Stimulated activated CD8-positive, alpha-beta memory T cell treated with anti-CD3 and anti-CD28 coated beads, Interleukin-7, amount 100 ng/mL, for 1 hour (primary cell): Measurements from ENCODE around the gene INPP4A.

Experiments
- DNase-seq, 2 donors: peaks; one replicate each; pipeline ENCODE4 v3.0.0-alpha.2; 2020; ENCODE audit warnings: low read depth in 2 of 2

INPP4A gene

DNA sequence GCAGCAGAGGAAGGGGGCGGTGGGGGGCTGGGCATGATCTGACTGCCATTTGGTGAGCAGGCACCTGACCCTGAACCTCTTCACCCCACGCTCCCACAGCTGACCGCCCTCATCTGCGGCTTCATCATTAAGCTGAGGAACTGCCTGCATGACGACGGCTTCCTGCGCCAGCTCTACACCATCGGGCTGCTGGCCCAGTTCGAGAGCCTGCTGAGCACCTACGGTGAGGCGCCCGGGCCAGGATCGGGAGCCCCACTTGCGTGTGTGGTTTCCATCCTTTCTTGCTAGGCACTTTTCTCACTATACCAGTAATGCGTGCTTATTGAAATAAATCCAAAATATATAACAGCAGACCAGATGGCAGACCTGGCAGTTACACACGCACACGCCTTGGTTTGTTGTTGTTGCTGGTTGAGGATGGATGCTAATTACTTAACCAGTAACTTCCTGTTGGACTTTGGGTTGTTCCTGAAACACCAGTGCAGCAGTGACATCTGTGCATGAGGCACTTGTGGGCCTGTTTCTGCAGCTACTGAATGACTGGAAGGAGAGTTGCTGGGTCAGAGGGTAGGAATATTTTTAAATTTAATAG, 120.0 kb downstream of the INPP4A start:
- DNase-seq = no peak

DNA sequence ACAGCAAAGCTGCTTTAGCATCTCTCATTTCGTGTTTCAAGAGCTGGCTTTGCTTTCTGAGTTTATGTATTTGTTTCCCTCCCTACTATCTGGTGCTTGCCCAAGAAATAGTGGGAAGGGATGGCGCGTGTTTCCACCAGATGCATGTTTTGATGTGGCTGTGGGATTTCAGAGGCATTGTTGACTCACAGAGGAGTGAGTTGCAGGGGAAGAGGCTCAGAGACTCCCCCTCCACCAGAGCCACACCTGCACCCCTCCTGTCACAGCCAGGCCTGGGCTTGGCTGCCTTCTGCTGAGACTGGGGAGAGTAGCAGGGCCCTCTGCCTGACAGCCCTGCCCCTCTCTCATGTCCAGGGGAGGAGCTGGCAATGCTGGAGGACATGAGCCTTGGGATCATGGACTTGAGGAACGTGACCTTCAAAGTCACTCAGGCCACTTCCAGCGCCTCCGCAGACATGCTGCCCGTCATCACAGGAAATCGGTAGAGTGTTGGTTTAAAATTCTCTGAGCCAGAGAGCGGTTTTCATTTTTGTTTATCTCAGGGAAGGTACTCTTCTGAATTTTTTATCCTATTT, 120.7 kb downstream of the INPP4A start:
- no peak for DNase-seq

- DNase-seq = no peak
Measured at GRCh38 chr2:98565941-98566340, 121.3 kb downstream of the INPP4A start.

DNA sequence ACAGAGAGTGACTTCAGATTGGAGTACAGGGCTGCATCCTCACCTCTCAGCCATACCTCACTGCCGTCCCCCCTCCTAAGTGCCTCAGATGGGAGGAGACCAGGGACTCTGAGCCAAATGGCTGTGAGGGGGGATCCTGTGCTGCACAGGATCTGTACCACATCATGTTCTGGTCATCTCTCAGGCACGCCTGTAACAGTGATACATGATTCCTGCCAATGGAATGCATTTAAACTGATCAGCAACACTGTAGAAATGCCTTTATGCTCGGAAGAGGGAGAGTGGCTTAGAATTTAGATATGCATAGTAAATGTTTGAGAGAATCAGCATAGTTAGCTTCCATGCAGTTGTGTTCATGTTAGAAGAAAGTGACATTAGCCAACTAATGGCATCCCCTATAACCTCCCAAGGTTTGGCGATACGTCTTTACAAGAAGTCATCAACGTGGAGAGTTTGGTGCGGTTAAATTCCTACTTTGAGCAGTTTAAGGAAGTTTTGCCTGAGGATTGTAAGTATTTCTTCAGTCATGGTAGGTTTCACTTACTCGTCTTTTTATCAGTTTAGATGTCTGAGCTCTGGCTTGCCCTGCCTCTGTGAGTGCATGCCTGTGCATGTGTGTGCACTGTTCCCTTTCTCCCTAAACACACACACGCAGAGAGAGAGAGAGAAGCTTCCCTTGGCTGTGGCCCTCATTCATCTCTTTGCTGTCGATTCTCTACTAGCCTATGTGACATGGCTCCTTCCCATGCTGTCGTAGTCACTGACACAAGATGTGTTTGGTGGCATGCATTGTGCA, 123.7 kb downstream of the INPP4A start:
- DNase-seq = no peak

GRCh38 chr2:98569197-98569793, 124.6 kb downstream of the INPP4A start:
- DNase-seq = peak; percentile 34 to 58

- DNase-seq = no peak
Measured at GRCh38 chr2:98569915-98570314, 125.3 kb downstream of the INPP4A start.

DNA sequence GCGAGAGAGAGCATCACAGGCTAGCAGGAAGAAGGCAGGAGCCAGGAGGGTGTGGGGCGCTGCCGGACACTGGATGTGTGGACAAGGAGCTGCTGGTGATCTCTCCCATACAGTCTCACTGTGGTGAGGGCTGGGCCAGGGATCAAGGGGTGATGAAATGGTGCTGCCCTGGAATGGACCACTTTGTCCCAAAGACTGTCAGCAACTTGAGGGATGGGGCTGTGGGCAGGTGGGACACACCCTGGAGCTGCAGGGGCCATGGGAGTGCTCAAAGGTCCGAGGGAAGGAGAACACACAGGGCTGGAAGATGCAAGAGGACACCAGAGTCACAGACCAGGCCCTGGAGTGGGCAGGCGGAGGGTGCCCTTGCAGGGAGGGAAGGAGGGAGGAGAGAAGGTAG, 125.7 kb downstream of the INPP4A start:
- DNase-seq = no peak

GRCh38 chr2:98571121-98571701, 126.6 kb downstream of the INPP4A start:
- no peak for DNase-seq

GRCh38 chr2:98571796-98572195, 127.1 kb downstream of the INPP4A start:
- DNase-seq = no peak

DNA sequence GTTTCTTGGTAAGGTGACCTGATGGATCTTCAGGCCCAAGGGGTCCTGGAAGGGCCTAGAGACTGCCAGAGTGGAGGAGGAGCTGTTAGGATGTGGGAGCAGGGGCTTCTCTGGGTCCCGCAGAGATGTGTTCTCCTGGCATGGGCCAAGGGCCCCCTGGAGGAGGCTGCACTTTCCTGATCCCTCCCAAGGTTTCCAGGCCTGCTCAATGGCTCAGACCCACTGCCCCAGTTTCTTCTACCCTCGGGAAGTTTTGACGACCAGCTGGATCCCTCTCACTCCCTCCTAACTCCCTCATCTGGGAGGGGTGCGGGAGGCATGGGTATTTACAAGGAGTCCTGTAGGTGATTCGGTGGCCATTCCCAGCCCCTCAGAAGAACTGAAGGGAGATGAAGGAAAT, 127.6 kb downstream of the INPP4A start:
- DNase-seq = no peak

GRCh38 chr2:98572676-98573075, 128.0 kb downstream of the INPP4A start:
- DNase-seq = no peak

- DNase-seq = no peak
Measured at GRCh38 chr2:98573426-98573825, 128.8 kb downstream of the INPP4A start.

GRCh38 chr2:98576666-98577312, 132.1 kb downstream of the INPP4A start:
- DNase-seq = no peak

GRCh38 chr2:98577313-98577712, 132.7 kb downstream of the INPP4A start:
- no peak for DNase-seq

GRCh38 chr2:98578231-98578630, 133.6 kb downstream of the INPP4A start:
- no peak for DNase-seq

DNA sequence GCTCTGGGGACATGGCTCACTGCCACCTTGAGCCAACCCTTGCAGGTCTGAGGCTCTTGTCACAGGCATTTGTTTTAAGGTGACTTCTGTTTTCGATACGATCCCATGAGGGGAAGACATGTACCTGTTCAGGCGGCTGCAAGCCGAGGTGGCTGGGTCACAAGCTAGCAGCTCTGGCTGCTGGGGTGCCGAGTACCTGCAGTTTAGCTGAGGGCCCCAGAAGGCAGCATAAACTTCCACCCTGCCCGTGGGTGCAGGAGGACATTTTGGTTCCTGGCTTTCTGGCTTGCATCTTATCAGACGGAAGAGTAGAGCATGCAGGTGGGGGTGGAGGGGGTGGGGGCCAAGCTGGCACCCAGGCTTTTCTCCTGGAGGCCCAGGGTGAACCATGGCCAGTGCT, 135.3 kb downstream of the INPP4A start:
- DNase-seq = no peak

DNA sequence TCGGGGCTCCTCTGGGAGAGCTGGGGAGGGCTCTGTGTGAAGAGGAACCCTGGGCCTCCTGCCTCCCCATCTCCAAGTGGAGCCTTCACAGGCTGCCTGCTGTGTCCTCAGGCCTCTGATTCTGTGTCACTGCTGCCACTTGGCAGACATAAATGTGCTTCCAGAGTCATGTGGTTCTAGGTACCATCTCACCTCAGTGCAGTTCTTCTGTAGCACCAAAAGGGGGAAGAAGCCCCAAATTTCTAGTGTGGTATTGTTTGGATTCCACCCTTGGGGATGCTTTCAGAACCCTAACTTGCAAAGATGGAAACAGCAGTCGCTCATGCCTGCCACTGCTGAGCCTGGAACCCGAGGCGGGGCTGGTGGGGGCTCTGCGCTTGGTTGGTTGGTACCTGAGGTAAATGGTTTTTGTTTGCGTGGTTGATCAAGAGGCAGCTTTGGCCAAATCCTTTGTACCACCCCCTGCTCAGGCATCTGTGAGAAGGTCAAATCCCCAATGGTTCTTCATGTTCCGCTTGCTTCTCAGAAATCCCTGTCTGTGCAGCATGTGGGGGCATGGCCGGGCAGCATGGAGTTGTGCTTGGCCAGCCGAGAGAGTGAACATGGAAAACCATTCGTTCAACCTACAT, 136.1 kb downstream of the INPP4A start:
- DNase-seq = no peak

GRCh38 chr2:98582523-98582922, 137.9 kb downstream of the INPP4A start:
- DNase-seq = no peak

GRCh38 chr2:98583276-98583675, 138.6 kb downstream of the INPP4A start:
- no peak for DNase-seq

DNA sequence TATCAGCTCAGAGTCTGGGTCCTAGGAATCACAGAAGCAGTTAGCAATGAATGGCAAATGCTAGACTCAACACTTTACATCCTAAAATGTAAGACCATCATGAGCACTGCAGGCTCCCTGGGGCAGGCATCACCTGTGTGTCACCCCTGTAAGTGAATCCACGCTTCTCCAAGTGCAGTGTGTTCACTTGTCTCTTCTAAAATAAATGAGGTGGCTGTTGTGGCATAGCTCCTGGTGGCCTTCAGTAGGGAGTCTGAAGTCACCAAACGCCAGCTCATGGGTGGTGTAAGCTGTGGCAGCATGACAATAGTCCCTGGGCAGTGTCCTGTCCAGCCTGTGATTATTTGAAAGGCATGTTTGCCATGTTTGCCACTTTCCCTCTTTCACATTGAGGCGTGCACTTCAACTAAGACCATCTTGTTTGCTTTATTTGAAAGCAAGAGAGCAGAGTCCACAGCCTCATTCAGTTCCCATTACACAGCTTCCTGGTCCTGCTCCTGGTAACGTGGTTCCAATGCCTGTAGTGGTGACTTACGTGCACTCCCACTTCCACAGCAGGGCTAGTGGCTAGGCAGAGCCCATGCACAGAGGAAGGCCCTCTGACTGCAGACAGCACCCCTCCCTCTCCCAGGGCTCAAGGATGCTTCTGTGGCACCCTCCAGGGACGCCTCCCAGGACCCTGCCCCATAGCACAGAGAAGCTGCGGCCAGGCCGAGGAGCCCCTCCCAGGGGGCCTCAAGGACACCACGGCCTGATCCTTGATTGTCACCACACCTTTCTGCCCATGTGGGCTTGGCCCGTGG, 139.4 kb downstream of the INPP4A start:
- no peak for DNase-seq

- no peak for DNase-seq
Measured at GRCh38 chr2:98585386-98585785, 140.7 kb downstream of the INPP4A start.
